CD14-positive monocyte (primary cell): ENCODE data around the gene DIS3L2. TPM values are rescaled to one million over a fixed set of nuclear protein-coding genes. Genes with fewer than 3 reads are reported as not detected.

Experiments
- DNase-seq, 3 donors: peaks; one replicate each; pipeline ENCODE4 v3.0.0-alpha.2; 2011 to 2022
- H2AFZ ChIP-seq: 2 replicates; pipeline ENCODE4 v1.6.0; 2012; ENCODE audit warnings: mild to moderate bottlenecking, low read depth, low read length, inconsistent platforms; ENCODE audit not compliant: insufficient read depth, poor library complexity, severe bottlenecking
- H3K27ac ChIP-seq, 2 donors: 1 replicate in 1 of 2; 2 replicates in 1 of 2; pipeline ENCODE4 v1.5.1; 2012 to 2013; ENCODE audit warnings: low read length in 2 of 2, control low read depth in 1 of 2, inconsistent platforms in 1 of 2, low read depth in 1 of 2, mild to moderate bottlenecking in 1 of 2
- H3K27me3 ChIP-seq, 2 donors: one replicate each; pipeline versions ENCODE4 v1.6.0 to v1.6.1; 2011 to 2013; ENCODE audit warnings: low read length in 2 of 2; ENCODE audit not compliant: control insufficient read depth in 2 of 2, insufficient read depth in 2 of 2
- H3K36me3 ChIP-seq, 2 donors: replicated peaks in 1 of 2; 1 replicate in 1 of 2; 2 replicates in 1 of 2; pipeline versions ENCODE4 v1.5.1 to v1.6.1; 2012 to 2013; ENCODE audit warnings: low read length in 2 of 2, control low read depth in 1 of 2, inconsistent platforms in 1 of 2, mild to moderate bottlenecking in 1 of 2; ENCODE audit not compliant: insufficient read depth in 2 of 2, control insufficient read depth in 1 of 2
- H3K4me1 ChIP-seq, 2 donors: 1 replicate in 1 of 2; 2 replicates in 1 of 2; pipeline versions ENCODE4 v1.5.1 to v1.6.1; 2012 to 2013; ENCODE audit warnings: low read length in 2 of 2, control low read depth in 1 of 2, inconsistent platforms in 1 of 2, mild to moderate bottlenecking in 1 of 2, moderate library complexity in 1 of 2; ENCODE audit not compliant: insufficient read depth in 2 of 2, control insufficient read depth in 1 of 2
- H3K4me2 ChIP-seq: replicated peaks from 2 replicates; pipeline ENCODE3; 2012; ENCODE audit warnings: low read length, moderate library complexity, mild to moderate bottlenecking; ENCODE audit not compliant: poor library complexity, severe bottlenecking; ENCODE audit errors: extremely low read depth
- H3K4me3 ChIP-seq, 3 experiments: fragments of 200-600 bp in 1 of 3; sonication (generic) in 1 of 3; replicated peaks in 1 of 3; 1 replicate in 2 of 3; 2 replicates in 1 of 3; pipeline ENCODE4 v1.5.1; 2011 to 2013; ENCODE audit warnings: low read length in 3 of 3, mild to moderate bottlenecking in 3 of 3, control low read depth in 2 of 3, low read depth in 2 of 3, inconsistent platforms in 1 of 3, moderate library complexity in 1 of 3
- H3K79me2 ChIP-seq: 2 replicates; pipeline ENCODE4 v1.6.0; 2012; ENCODE audit warnings: mild to moderate bottlenecking, control low read depth, inconsistent platforms, low read length, moderate library complexity; ENCODE audit not compliant: insufficient read depth
- H3K9ac ChIP-seq: 2 replicates; pipeline ENCODE4 v1.6.0; 2017; ENCODE audit warnings: low read length, mild to moderate bottlenecking; ENCODE audit not compliant: insufficient read depth, poor library complexity, severe bottlenecking
- H3K9me3 ChIP-seq, 2 donors: replicated peaks in 1 of 2; 1 replicate in 1 of 2; 2 replicates in 1 of 2; pipeline versions ENCODE4 v1.5.1 to v1.6.1; 2012 to 2013; ENCODE audit warnings: low read length in 2 of 2, control low read depth in 1 of 2; ENCODE audit not compliant: control insufficient read depth in 1 of 2, insufficient read depth in 1 of 2
- H4K20me1 ChIP-seq: 2 replicates; pipeline ENCODE4 v1.6.0; 2012; ENCODE audit warnings: mild to moderate bottlenecking, low read length, control low read depth, moderate library complexity; ENCODE audit not compliant: insufficient read depth
- H3K27ac Mint-ChIP-seq, 7 donors: one replicate each; pipeline ENCODE4 v1.8.0; 2020; ENCODE audit warnings: mild to moderate bottlenecking in 7 of 7, mixed read lengths in 7 of 7, moderate library complexity in 6 of 7, inconsistent platforms in 2 of 7
- H3K27me3 Mint-ChIP-seq, 3 donors: one replicate each; pipeline ENCODE4 v1.8.0; 2021 to 2022; ENCODE audit warnings: low read depth in 3 of 3, mild to moderate bottlenecking in 3 of 3, mixed read lengths in 3 of 3, moderate library complexity in 3 of 3, inconsistent platforms in 1 of 3
- H3K36me3 Mint-ChIP-seq, 2 donors: one replicate each; pipeline ENCODE4 v1.8.0; 2020; ENCODE audit warnings: mixed read lengths in 2 of 2, inconsistent platforms in 1 of 2, mild to moderate bottlenecking in 1 of 2
- H3K4me1 Mint-ChIP-seq: one replicate; pipeline ENCODE4 v1.8.0; 2020; ENCODE audit warnings: mild to moderate bottlenecking, mixed read lengths
- H3K4me3 Mint-ChIP-seq, 2 donors: one replicate each; pipeline ENCODE4 v1.8.0; 2020; ENCODE audit warnings: mild to moderate bottlenecking in 2 of 2, mixed read lengths in 2 of 2, moderate library complexity in 1 of 2
- H3K9me3 Mint-ChIP-seq, 7 donors: one replicate each; pipeline ENCODE4 v1.8.0; 2020 to 2022; ENCODE audit warnings: mixed read lengths in 7 of 7, mild to moderate bottlenecking in 6 of 7, moderate library complexity in 6 of 7, inconsistent platforms in 2 of 7
- WGBS: methylation state at CpG from one replicate; pipeline ENCODE4 v1.1.5; 2013; ENCODE audit warnings: missing lambda C conversion rate; ENCODE audit not compliant: insufficient coverage; 5-methylcytosine and 5-hydroxymethylcytosine counted together
- intact Hi-C, 2 donors: fragments of 100-400 bp; cut with micrococcal nuclease; formaldehyde crosslinking; loops; one replicate each; pipeline versions ENCODE4 v1.15.0 to v1.15.1; 2023
- polyA plus RNA-seq, 3 donors: library from polyadenylated mRNA; depleted of rRNA in 1 of 3; unstranded in 2 of 3; stranded (reverse) in 1 of 3; fragments of 300-500 nt in 2 of 3; fragments of >200 nt in 1 of 3; fragmentation: Illumina TruSeq in 2 of 3; gene quantifications; 1 replicate in 2 of 3; 2 replicates in 1 of 3; pipeline ENCODE4 v1.2.3, GENCODE V29; 2012 to 2021
- TF ChIP-seq, protein P1 (sequence below): fragments of 200-600 bp; IDR thresholded peaks from one replicate; pipeline ENCODE4 v1.8.0; 2022; ENCODE audit warnings: antibody characterized with exemption, mild to moderate bottlenecking

The DIS3L2 gene
- polyA plus RNA-seq, 3 donors, result 6.0 to 21.7 (median 6.4) TPM

GRCh38 chr2:232338759-232339106 is 377.2 kb downstream of the DIS3L2 start:
- Mint-ChIP-seq H3K4me1 (no peaks in the 10 kb centered on the region), H3K36me3 (peaks cover 8 to 14% of the 10 kb centered on the region in 2 donors), H3K27ac (no peak overlapping the region), H3K27me3 (peaks cover 3 to 6% (median 4%) of the 10 kb centered on the region in 3 donors), H3K4me3 (no peak overlapping the region), H3K9me3 (no peaks in the 10 kb centered on the region)
- WGBS, result 82% methylated on average over 2 of the region's 7 CpGs
- Histone ChIP-seq H3K4me3 (no peak overlapping the region), H3K27ac (no peak overlapping the region), H3K9ac (no peak overlapping the region), H3K79me2 (no peaks in the 10 kb centered on the region), H3K27me3 (no peaks in the 10 kb centered on the region), H4K20me1 (no peaks in the 10 kb centered on the region), H2AFZ (no peak overlapping the region), H3K4me2 (no peak overlapping the region), H3K36me3 (peaks cover 0 to 4% of the 10 kb centered on the region in 2 donors), H3K9me3 (no peaks in the 10 kb centered on the region), H3K4me1 (no peaks in the 10 kb centered on the region)
- intact Hi-C loops, result no loop called here
- no peak for DNase-seq
- TF ChIP-seq, protein P1, sequence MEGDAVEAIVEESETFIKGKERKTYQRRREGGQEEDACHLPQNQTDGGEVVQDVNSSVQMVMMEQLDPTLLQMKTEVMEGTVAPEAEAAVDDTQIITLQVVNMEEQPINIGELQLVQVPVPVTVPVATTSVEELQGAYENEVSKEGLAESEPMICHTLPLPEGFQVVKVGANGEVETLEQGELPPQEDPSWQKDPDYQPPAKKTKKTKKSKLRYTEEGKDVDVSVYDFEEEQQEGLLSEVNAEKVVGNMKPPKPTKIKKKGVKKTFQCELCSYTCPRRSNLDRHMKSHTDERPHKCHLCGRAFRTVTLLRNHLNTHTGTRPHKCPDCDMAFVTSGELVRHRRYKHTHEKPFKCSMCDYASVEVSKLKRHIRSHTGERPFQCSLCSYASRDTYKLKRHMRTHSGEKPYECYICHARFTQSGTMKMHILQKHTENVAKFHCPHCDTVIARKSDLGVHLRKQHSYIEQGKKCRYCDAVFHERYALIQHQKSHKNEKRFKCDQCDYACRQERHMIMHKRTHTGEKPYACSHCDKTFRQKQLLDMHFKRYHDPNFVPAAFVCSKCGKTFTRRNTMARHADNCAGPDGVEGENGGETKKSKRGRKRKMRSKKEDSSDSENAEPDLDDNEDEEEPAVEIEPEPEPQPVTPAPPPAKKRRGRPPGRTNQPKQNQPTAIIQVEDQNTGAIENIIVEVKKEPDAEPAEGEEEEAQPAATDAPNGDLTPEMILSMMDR, result no peak

GRCh38 chr2:232339121-232340081 is 377.9 kb downstream of the DIS3L2 start:
- Mint-ChIP-seq H3K4me1 (no peaks in the 10 kb centered on the region), H3K36me3 (peaks cover 8 to 14% of the 10 kb centered on the region in 2 donors), H3K9me3 (no peaks in the 10 kb centered on the region), H3K27ac (peak overlapping the region in 1 of 7 donors; percentile 51), H3K27me3 (peaks cover 4 to 6% (median 5%) of the 10 kb centered on the region in 3 donors), H3K4me3 (no peak overlapping the region)
- Histone ChIP-seq H3K9me3 (no peaks in the 10 kb centered on the region), H3K36me3 (peaks cover 0 to 4% of the 10 kb centered on the region in 2 donors), H3K27me3 (peaks cover 0 to 3% of the 10 kb centered on the region in 2 donors), H3K4me3 (no peak overlapping the region), H3K9ac (no peak overlapping the region), H2AFZ (no peak overlapping the region), H3K4me1 (no peaks in the 10 kb centered on the region), H3K27ac (no peak overlapping the region), H3K79me2 (no peaks in the 10 kb centered on the region), H4K20me1 (no peaks in the 10 kb centered on the region), H3K4me2 (no peak overlapping the region)
- intact Hi-C loops, result no loop called here
- no peak for DNase-seq
- TF ChIP-seq, protein P1, result no peak
- 87% methylated on average over 18 of the region's 23 CpGs for WGBS
